ENCODE measurements around the gene PFN4. TPM values are rescaled to one million over a fixed set of nuclear protein-coding genes. Genes with fewer than 3 reads are reported as not detected.
"Not testable (repeated sequence)": the region's sequence is repeated elsewhere in the genome, so short reads cannot be mapped to it uniquely, and the experiment has no call there.

PFN4 gene
- polyA plus RNA-seq, 1 donor, result 1.3 TPM

DNA sequence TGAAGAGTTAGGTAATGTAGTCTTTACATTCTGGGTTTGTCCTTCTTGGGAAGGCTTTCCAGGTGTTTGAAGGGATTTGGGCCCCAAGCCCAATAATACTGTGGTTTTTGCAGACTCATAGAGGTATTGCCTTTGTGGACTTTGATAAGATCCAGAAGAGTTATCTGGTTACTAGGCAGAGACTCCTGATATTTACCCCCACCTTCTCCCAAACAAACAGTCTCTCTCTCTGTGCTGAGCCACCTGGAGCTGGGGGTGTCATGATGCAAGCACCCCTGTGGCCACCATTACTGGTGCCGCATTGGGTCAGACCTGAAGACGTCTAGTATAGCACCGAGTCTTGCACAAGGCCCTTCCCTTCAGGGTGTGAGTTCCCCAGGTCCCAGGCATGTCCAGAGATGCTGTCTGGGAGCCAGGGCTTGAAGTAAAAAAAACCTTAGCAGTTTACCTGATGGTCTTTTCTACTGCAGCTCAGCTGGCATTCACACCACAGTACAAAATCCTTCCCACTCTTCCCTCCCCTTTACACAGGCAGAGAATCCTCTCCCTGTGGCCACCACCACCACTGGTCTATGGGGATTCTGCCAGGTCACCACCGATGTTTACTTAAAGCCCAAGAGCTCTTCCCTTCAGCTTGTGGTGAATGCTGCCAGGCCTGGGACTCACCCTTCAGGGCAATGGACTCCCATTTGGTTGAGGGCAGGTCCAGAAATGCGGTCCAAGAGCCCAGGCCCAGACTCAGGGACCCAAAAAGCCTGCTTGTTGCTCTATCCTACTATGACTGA, 29.5 kb upstream of the PFN4 start:
- Histone ChIP-seq H3K9me3 (ENCODE audit: control insufficient read depth, low read depth, low read length) (peaks cover 4% of the 10 kb centered on the region), H3K4me1 (ENCODE audit: control insufficient read depth, insufficient read depth, low read length) (peaks cover 14% of the 10 kb centered on the region), H3K36me3 (ENCODE audit: control insufficient read depth, insufficient read depth, low read length) (peaks cover 2% of the 10 kb centered on the region), H3K27me3 (ENCODE audit: control insufficient read depth, insufficient read depth, low read length) (no peaks in the 10 kb centered on the region), H3K27ac (ENCODE audit: low read length) (no peak overlapping the region), H3K4me3 (ENCODE audit: low read length) (no peak overlapping the region)
- DNase-seq, result peak in 1 of 2 donors; percentile 38
- WGBS (ENCODE audit: insufficient coverage, low lambda C conversion rate), result no CpG with 5 or more reads among the region's 5 CpGs

DNA sequence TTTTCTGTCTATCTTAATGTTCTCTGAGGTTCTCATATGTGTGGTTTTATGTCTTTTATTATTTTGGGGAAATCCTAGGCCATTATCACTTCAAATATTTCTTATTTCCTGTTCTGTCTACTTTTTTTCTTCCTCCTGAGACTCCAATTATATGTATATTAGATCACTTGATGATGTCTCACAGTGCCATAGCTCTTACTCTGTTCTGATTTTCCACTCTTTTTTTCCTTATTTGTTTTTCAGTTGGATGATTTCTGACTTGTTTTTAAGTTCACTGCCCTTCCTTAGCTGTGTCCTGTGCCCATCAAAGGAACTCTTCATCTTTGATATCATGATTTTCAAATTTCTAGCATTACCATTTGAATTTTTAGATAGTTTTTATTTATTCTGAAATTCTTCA, 24.2 kb upstream of the PFN4 start:
- peaks cover 8% of the 10 kb centered on the region for H3K36me3 ChIP-seq (ENCODE audit: control insufficient read depth, insufficient read depth, low read length)
- no peak for DNase-seq
- peaks cover 11% of the 10 kb centered on the region for H3K9me3 ChIP-seq (ENCODE audit: control insufficient read depth, low read depth, low read length)
- H3K27ac ChIP-seq (ENCODE audit: low read length), result no peak overlapping the region
- no peaks in the 10 kb centered on the region for H3K27me3 ChIP-seq (ENCODE audit: control insufficient read depth, insufficient read depth, low read length)
- peaks cover 2% of the 10 kb centered on the region for H3K4me1 ChIP-seq (ENCODE audit: control insufficient read depth, insufficient read depth, low read length)
- H3K4me3 ChIP-seq (ENCODE audit: low read length), result no peak overlapping the region

DNA sequence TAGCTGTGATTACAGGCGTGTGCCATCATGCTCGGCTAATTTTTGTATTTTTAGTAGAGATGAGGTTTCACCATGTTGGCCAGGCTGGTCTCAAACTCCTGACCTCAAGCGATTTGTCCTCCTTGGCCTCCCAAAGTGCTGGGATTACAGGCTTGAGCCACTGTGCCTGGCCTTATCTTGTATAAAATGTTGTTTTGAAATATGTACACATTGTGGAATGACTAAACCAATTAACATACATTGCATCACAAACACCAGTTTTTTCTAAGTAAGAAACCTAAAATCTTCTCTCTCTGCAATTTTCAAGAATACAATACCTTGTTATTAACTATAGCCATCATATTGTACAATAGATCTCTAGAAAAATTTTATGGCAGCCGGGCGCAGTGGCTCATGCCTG, 17.2 kb upstream of the PFN4 start:
- H3K9me3 ChIP-seq (ENCODE audit: control insufficient read depth, low read depth, low read length); H3K27ac ChIP-seq (ENCODE audit: low read length); H3K4me3 ChIP-seq (ENCODE audit: low read length); H3K4me1 ChIP-seq (ENCODE audit: control insufficient read depth, insufficient read depth, low read length); DNase-seq; H3K36me3 ChIP-seq (ENCODE audit: control insufficient read depth, insufficient read depth, low read length); H3K27me3 ChIP-seq (ENCODE audit: control insufficient read depth, insufficient read depth, low read length): not testable (repeated sequence)
- WGBS (ENCODE audit: insufficient coverage, low lambda C conversion rate), result no CpG with 5 or more reads among the region's 5 CpGs

DNA sequence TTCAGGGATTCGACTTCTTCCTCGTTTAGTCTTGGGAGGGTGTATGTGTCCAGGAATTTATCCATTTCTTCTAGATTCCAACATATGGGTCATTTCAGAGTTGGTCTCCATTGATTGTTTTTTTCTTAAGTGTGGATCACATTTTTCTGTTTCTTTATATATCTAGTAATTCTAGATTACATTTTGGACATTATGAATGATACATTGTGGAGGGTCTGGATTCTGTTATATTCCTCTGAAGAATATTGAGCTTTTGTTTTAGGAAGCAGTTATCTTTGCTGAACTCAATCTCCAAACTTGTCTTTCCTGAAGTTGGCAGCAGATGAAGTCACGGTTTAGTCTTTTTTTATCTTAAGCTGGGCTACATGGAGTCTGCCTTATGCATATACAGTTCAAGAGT, 9.4 kb upstream of the PFN4 start:
- WGBS (ENCODE audit: insufficient coverage, low lambda C conversion rate), result 100% methylated on average over 2 of the region's 3 CpGs
- H3K4me1 ChIP-seq (ENCODE audit: control insufficient read depth, insufficient read depth, low read length), result no peaks in the 10 kb centered on the region
- H3K9me3 ChIP-seq (ENCODE audit: control insufficient read depth, low read depth, low read length), result peaks cover 8% of the 10 kb centered on the region
- H3K4me3 ChIP-seq (ENCODE audit: low read length), result no peak overlapping the region
- no peak overlapping the region for H3K27ac ChIP-seq (ENCODE audit: low read length)
- DNase-seq, result no peak
- no peaks in the 10 kb centered on the region for H3K36me3 ChIP-seq (ENCODE audit: control insufficient read depth, insufficient read depth, low read length)
- H3K27me3 ChIP-seq (ENCODE audit: control insufficient read depth, insufficient read depth, low read length), result no peaks in the 10 kb centered on the region

DNA sequence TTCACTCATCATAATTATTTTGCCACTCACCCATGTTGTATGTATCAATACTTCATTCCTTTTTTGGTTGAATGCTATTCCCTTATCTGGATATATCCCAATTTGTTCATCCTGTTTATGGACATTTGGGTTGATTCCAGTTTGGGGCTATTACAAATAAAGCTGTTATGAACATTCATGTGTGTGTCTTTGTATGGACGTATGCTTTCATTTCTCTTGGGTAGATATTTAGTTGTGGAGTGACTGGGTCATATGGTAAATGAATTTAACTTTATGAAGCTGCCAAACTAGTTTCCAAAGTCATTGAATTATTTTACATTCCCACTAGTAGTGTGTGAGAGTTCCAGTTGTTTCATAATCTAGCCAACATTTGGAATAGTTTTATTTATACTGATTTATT, 2.8 kb upstream of the PFN4 start:
- no peaks in the 10 kb centered on the region for H3K4me1 ChIP-seq (ENCODE audit: control insufficient read depth, insufficient read depth, low read length)

DNA sequence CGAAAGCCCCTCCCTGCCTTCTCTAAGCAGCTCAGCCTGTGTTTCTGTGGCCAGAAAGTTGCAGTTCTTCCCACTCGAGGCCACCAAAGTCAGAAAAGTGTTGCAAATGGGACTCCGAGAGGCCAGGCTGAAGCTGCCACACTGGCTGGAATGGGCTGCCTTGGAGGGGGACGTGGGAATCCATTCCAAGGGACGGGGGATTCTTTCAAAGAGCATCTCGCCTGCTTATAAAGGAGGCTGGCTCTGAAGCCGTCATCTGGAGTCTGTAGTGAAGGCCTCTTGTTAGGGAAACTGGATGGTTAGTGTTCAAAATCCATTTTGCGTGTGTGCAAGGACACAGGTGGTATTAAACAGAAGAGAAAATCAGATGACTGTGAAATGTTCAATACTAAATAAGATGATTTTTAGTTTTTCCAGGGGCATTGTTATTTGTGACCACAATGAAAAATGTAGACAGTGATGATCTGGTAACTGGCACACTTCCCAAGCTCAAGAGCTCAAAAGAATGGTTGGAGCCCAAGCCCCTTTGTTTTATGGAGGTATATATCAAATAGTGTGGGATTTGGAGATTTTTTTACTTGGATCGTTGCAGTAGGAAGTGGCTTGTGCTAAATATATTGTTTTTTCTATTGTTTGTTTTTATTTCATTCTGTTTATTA, 917 bp upstream of the PFN4 start:
- 83% methylated on average over 2 of the region's 9 CpGs for whole genome bisulfite sequencing (ENCODE audit: insufficient coverage, low lambda C conversion rate)
- Histone ChIP-seq H3K27ac (ENCODE audit: low read length) (peak overlapping the region; percentile 89), H3K4me1 (ENCODE audit: control insufficient read depth, insufficient read depth, low read length) (no peaks in the 10 kb centered on the region), H3K27me3 (ENCODE audit: control insufficient read depth, insufficient read depth, low read length) (no peaks in the 10 kb centered on the region), H3K9me3 (ENCODE audit: control insufficient read depth, low read depth, low read length) (no peaks in the 10 kb centered on the region), H3K4me3 (ENCODE audit: low read length) (peak overlapping the region; percentile 87), H3K36me3 (ENCODE audit: control insufficient read depth, insufficient read depth, low read length) (no peaks in the 10 kb centered on the region)
- no peak for DNase-seq

More for the DNA sequence above, 2.8 kb upstream of the PFN4 start:
- H3K9me3 ChIP-seq (ENCODE audit: control insufficient read depth, low read depth, low read length), result no peaks in the 10 kb centered on the region
- no peaks in the 10 kb centered on the region for H3K27me3 ChIP-seq (ENCODE audit: control insufficient read depth, insufficient read depth, low read length)
- WGBS (ENCODE audit: insufficient coverage, low lambda C conversion rate), result no CpG with 5 or more reads among the region's 1 CpG
- no peaks in the 10 kb centered on the region for H3K36me3 ChIP-seq (ENCODE audit: control insufficient read depth, insufficient read depth, low read length)
- no peak overlapping the region for H3K4me3 ChIP-seq (ENCODE audit: low read length)
- no peak overlapping the region for H3K27ac ChIP-seq (ENCODE audit: low read length)
- DNase-seq, result no peak

DNA sequence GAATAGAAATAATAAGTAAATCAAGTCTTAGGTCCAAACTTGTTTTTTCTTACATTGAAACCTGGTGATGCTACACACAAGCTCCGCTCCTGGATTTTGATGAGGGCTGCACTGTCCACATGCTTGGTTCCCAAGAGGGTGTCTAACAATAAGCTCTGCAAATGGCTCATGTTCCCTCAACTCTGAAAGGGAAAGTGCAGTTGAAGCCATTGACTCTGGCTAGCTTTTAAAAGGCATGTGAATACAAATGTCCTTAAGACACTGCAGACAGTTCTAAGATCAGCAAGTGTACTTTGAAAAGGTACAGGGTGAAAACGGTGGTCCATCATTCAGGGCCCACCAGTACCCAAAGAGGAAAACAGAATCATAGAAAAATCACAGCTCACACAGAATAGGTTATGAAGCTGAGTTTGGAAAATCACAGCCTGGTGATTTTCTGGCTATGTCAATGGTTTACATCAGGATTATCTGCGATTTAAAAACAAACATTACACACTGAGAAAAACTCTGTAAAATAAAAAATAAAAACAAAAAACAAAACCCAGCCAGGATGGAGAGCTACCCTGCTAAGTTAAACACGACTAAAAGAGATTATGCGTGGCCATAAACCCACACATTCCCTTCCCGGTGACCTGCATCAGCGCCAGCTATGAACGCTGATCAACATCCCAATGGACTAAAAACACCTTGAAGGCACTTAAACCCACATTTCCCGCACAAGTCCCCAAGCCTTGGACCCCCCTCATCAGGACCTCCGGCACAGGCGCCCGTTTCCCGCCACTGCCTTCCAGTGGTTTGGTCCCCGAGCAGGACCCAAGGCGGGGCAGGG, 554 bp downstream of the PFN4 start:
- no peaks in the 10 kb centered on the region for H3K4me1 ChIP-seq (ENCODE audit: control insufficient read depth, insufficient read depth, low read length)
- H3K27ac ChIP-seq (ENCODE audit: low read length), result peak overlapping the region; percentile 80
- no peaks in the 10 kb centered on the region for H3K27me3 ChIP-seq (ENCODE audit: control insufficient read depth, insufficient read depth, low read length)
- WGBS (ENCODE audit: insufficient coverage, low lambda C conversion rate), result 29% methylated on average over 1 of the region's 15 CpGs
- H3K36me3 ChIP-seq (ENCODE audit: control insufficient read depth, insufficient read depth, low read length), result no peaks in the 10 kb centered on the region
- H3K4me3 ChIP-seq (ENCODE audit: low read length), result peak overlapping the region; percentile 87
- DNase-seq, result peak; percentile 17 to 19
- no peaks in the 10 kb centered on the region for H3K9me3 ChIP-seq (ENCODE audit: control insufficient read depth, low read depth, low read length)

DNA sequence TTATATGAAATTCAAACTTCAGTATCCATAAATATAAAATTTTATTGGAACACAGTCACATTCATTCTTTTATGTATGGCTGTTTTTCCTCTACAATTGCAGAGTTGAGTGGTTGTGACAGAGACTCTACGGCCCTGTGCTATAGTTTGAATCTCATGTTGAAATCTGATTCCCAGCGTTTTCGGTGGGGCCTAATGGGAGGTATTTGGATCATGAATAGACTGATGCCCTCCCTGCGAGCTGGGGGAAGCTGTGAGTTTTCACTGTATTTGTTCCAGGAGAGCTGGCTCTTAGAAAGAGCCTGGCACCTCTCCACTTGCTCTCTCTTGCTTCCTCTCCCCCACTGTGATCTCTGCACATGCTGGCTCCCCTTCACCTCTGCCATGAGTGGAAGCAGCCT, 1.7 kb downstream of the PFN4 start:
- DNase-seq, result no peak
- no CpG with 5 or more reads among the region's 4 CpGs for WGBS (ENCODE audit: insufficient coverage, low lambda C conversion rate)
- no peak overlapping the region for H3K4me3 ChIP-seq (ENCODE audit: low read length)
- no peak overlapping the region for H3K27ac ChIP-seq (ENCODE audit: low read length)
- no peaks in the 10 kb centered on the region for H3K9me3 ChIP-seq (ENCODE audit: control insufficient read depth, low read depth, low read length)
- no peaks in the 10 kb centered on the region for H3K4me1 ChIP-seq (ENCODE audit: control insufficient read depth, insufficient read depth, low read length)
- no peaks in the 10 kb centered on the region for H3K27me3 ChIP-seq (ENCODE audit: control insufficient read depth, insufficient read depth, low read length)
- H3K36me3 ChIP-seq (ENCODE audit: control insufficient read depth, insufficient read depth, low read length), result no peaks in the 10 kb centered on the region

DNA sequence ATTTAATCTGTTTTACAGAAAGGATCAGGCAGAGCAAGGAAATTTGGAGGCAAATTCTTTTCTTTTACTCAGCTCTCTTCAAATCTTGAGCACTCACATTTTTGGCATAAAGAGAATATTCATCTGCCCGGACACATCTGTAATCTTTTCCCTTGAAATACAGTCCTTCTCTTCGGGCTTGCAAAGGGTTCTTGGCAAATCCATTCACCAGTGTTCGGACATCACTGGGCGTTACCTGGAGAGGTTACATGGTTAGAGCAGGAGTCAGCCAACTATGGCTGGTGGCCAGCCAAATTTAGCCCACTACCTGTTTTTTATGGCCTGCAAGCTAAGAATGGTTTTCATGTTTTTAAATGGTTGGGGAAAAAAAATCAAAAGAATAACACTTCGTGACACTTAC, 2.1 kb downstream of the PFN4 start:
- Histone ChIP-seq H3K4me1 (ENCODE audit: control insufficient read depth, insufficient read depth, low read length) (no peaks in the 10 kb centered on the region), H3K27ac (ENCODE audit: low read length) (no peak overlapping the region), H3K36me3 (ENCODE audit: control insufficient read depth, insufficient read depth, low read length) (no peaks in the 10 kb centered on the region), H3K4me3 (ENCODE audit: low read length) (no peak overlapping the region), H3K27me3 (ENCODE audit: control insufficient read depth, insufficient read depth, low read length) (no peaks in the 10 kb centered on the region), H3K9me3 (ENCODE audit: control insufficient read depth, low read depth, low read length) (no peaks in the 10 kb centered on the region)
- WGBS (ENCODE audit: insufficient coverage, low lambda C conversion rate), result 100% methylated on average over 2 of the region's 5 CpGs
- peak in 1 of 2 donors; percentile 4 for DNase-seq

DNA sequence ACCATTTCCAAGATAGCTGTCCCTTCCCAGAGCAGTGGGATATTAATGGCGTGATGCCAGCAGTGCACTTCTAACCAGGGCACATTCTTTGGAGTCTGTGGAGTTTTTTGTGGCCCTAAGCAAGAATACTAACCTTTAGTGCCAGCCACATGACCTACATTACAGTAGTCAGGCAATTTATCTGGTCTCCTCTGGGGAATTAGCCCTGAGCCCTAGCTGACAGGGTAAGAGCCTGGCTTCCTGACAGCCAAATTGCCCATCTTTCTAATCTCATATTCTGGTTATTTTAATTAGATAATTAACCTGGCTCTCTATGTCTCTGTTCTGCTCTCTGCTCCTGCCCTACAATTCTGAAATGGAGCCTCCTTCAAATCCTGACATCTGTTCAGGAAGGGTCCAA, 5.2 kb downstream of the PFN4 start:
- no peaks in the 10 kb centered on the region for H3K9me3 ChIP-seq (ENCODE audit: control insufficient read depth, low read depth, low read length)
- H3K4me3 ChIP-seq (ENCODE audit: low read length), result no peak overlapping the region
- DNase-seq, result no peak
- H3K27me3 ChIP-seq (ENCODE audit: control insufficient read depth, insufficient read depth, low read length), result no peaks in the 10 kb centered on the region
- WGBS (ENCODE audit: insufficient coverage, low lambda C conversion rate), result no CpG with 5 or more reads among the region's 1 CpG
- H3K4me1 ChIP-seq (ENCODE audit: control insufficient read depth, insufficient read depth, low read length), result no peaks in the 10 kb centered on the region
- no peak overlapping the region for H3K27ac ChIP-seq (ENCODE audit: low read length)
- peaks cover 3% of the 10 kb centered on the region for H3K36me3 ChIP-seq (ENCODE audit: control insufficient read depth, insufficient read depth, low read length)
